ENCODE results near the gene PITX3.

GRCh38 chr10:102200751-102201640, 40.3 kb downstream of the PITX3 start:
- no peak for TF ChIP-seq POLR2A (IDR thresholded peaks at IDR 0.05; ENCODE audit: low read depth, low read length)
- TF ChIP-seq, protein P1, sequence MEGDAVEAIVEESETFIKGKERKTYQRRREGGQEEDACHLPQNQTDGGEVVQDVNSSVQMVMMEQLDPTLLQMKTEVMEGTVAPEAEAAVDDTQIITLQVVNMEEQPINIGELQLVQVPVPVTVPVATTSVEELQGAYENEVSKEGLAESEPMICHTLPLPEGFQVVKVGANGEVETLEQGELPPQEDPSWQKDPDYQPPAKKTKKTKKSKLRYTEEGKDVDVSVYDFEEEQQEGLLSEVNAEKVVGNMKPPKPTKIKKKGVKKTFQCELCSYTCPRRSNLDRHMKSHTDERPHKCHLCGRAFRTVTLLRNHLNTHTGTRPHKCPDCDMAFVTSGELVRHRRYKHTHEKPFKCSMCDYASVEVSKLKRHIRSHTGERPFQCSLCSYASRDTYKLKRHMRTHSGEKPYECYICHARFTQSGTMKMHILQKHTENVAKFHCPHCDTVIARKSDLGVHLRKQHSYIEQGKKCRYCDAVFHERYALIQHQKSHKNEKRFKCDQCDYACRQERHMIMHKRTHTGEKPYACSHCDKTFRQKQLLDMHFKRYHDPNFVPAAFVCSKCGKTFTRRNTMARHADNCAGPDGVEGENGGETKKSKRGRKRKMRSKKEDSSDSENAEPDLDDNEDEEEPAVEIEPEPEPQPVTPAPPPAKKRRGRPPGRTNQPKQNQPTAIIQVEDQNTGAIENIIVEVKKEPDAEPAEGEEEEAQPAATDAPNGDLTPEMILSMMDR (IDR thresholded peaks at IDR 0.05; ENCODE audit: extremely low read depth in 1 of 2, insufficient read depth in 1 of 2, low read depth in 1 of 2, low read length in 2 of 2): no peak
- no peak for TF ChIP-seq JUN (IDR thresholded peaks at IDR 0.05; ENCODE audit: borderline replicate concordance, insufficient read depth, insufficient read length, low read depth)
- no peak for TF ChIP-seq POLR2AphosphoS5 (IDR thresholded peaks at IDR 0.05; ENCODE audit: insufficient read depth, low read depth, low read length)
- TF ChIP-seq EZH2 (IDR thresholded peaks at IDR 0.05; ENCODE audit: borderline replicate concordance, low read depth, low read length, severe bottlenecking): no peak
- no peak for TF ChIP-seq MAX (IDR thresholded peaks at IDR 0.05; ENCODE audit: insufficient read depth, insufficient read length)
- no peak for TF ChIP-seq MYC (IDR thresholded peaks at IDR 0.05; ENCODE audit: low read depth, low read length)
- no peak for TF ChIP-seq GATA2 (IDR thresholded peaks at IDR 0.05; ENCODE audit: insufficient read depth, insufficient read length, low read depth, low read length)
- TF ChIP-seq FOS (IDR thresholded peaks at IDR 0.05; ENCODE audit: borderline replicate concordance, insufficient read depth, low read length): no peak
